ENCODE results near the gene PAPSS1. TPM values are rescaled to one million over a fixed set of nuclear protein-coding genes. Genes with fewer than 3 reads are reported as not detected.

PAPSS1 gene
- polyA plus RNA-seq, 1 experiment, result 95.5 TPM

GRCh38 chr4:107619066-107619465 is 101.0 kb downstream of the PAPSS1 start:
- no peak overlapping the region for H3K27ac ChIP-seq (ENCODE audit: low read depth, low read length)
- no peak overlapping the region for H3K4me3 ChIP-seq (ENCODE audit: low read depth, low read length)
- CTCF ChIA-PET, result interaction anchor here (1.2 kb wide), 1 partner anchor 16 kb away, joined by 3 read pairs; no protein-coding TSS in a partner anchor
- DNase-seq (ENCODE audit: low read depth, low spot score), result peak; percentile 10
- H3K9me3 ChIP-seq (ENCODE audit: control insufficient read depth, insufficient read depth, low read length), result no peaks in the 10 kb centered on the region
- TF ChIP-seq CTCF (IDR thresholded peaks at IDR 0.05; ENCODE audit: low read depth, low read length), result no peak
- POLR2A ChIA-PET, result no interaction called here
- no peaks in the 10 kb centered on the region for H3K27me3 ChIP-seq (ENCODE audit: control insufficient read depth, insufficient read depth, low read length)

GRCh38 chr4:107618656-107619055 is 101.4 kb downstream of the PAPSS1 start:
- H3K27me3 ChIP-seq (ENCODE audit: control insufficient read depth, insufficient read depth, low read length), result no peaks in the 10 kb centered on the region
- TF ChIP-seq CTCF (IDR thresholded peaks at IDR 0.05; ENCODE audit: low read depth, low read length), result no peak
- ChIA-PET POLR2A (no interaction called here), CTCF (interaction anchor here (1.2 kb wide), 1 partner anchor 15 kb away, joined by 3 read pairs; no protein-coding TSS in a partner anchor)
- no peak for DNase-seq (ENCODE audit: low read depth, low spot score)
- H3K27ac ChIP-seq (ENCODE audit: low read depth, low read length), result no peak overlapping the region
- no peaks in the 10 kb centered on the region for H3K9me3 ChIP-seq (ENCODE audit: control insufficient read depth, insufficient read depth, low read length)
- no peak overlapping the region for H3K4me3 ChIP-seq (ENCODE audit: low read depth, low read length)

GRCh38 chr4:107616838-107617389 is 103.1 kb downstream of the PAPSS1 start:
- Histone ChIP-seq H3K9me3 (ENCODE audit: control insufficient read depth, insufficient read depth, low read length) (no peaks in the 10 kb centered on the region), H3K27ac (ENCODE audit: low read depth, low read length) (no peak overlapping the region), H3K4me3 (ENCODE audit: low read depth, low read length) (no peak overlapping the region), H3K27me3 (ENCODE audit: control insufficient read depth, insufficient read depth, low read length) (no peaks in the 10 kb centered on the region)
- no peak for DNase-seq (ENCODE audit: low read depth, low spot score)
- ChIA-PET POLR2A (no interaction called here), CTCF (no interaction called here)
- no peak for TF ChIP-seq CTCF (IDR thresholded peaks at IDR 0.05; ENCODE audit: low read depth, low read length)

- ChIA-PET CTCF (no interaction called here), POLR2A (no interaction called here)
- Histone ChIP-seq H3K27me3 (ENCODE audit: control insufficient read depth, insufficient read depth, low read length) (no peaks in the 10 kb centered on the region), H3K27ac (ENCODE audit: low read depth, low read length) (no peak overlapping the region), H3K4me3 (ENCODE audit: low read depth, low read length) (no peak overlapping the region), H3K9me3 (ENCODE audit: control insufficient read depth, insufficient read depth, low read length) (no peaks in the 10 kb centered on the region)
- DNase-seq (ENCODE audit: low read depth, low spot score), result no peak
- no peak for TF ChIP-seq CTCF (IDR thresholded peaks at IDR 0.05; ENCODE audit: low read depth, low read length)
Observed at GRCh38 chr4:107615809-107616208, 104.2 kb downstream of the PAPSS1 start.

GRCh38 chr4:107603430-107603829 is 116.6 kb downstream of the PAPSS1 start:
- Histone ChIP-seq H3K9me3 (ENCODE audit: control insufficient read depth, insufficient read depth, low read length) (no peaks in the 10 kb centered on the region), H3K27ac (ENCODE audit: low read depth, low read length) (no peak overlapping the region), H3K4me3 (ENCODE audit: low read depth, low read length) (no peak overlapping the region), H3K27me3 (ENCODE audit: control insufficient read depth, insufficient read depth, low read length) (no peaks in the 10 kb centered on the region)
- ChIA-PET POLR2A (no interaction called here), CTCF (interaction anchor here (0.5 to 0.9 kb wide), 2 partner anchors 11 to 16 kb away, joined by 3 read pairs; no protein-coding TSS in a partner anchor)
- peak; percentile 18 for DNase-seq (ENCODE audit: low read depth, low spot score)
- 0 out of 2 replicates have a peak, but pooled peaks have one; percentile 3 for TF ChIP-seq CTCF (IDR thresholded peaks at IDR 0.05; ENCODE audit: low read depth, low read length)
